Tibial nerve (tissue), 4 donors: ENCODE results near the gene CUL9. TPM values are rescaled to one million over a fixed set of nuclear protein-coding genes. Genes with fewer than 3 reads are reported as not detected.

ENCODE experiments used
- DNase-seq, 2 donors: peaks; one replicate each; pipeline ENCODE4 v3.0.0-alpha.2; 2019; ENCODE audit warnings: low spot score in 2 of 2
- H3K27ac ChIP-seq, 4 donors: fragments of 200-600 bp; sonication (generic) in 3 of 4; one replicate each; pipeline ENCODE4 v1.5.1; 2017 to 2019; ENCODE audit warnings: mild to moderate bottlenecking in 1 of 4
- H3K27me3 ChIP-seq, 2 donors: fragments of 200-600 bp; sonication (generic) in 1 of 2; one replicate each; pipeline versions ENCODE4 v1.5.1 to v1.6.0; 2017 to 2019
- H3K36me3 ChIP-seq, 3 donors: fragments of 200-600 bp; sonication (generic); one replicate each; pipeline ENCODE4 v1.5.1; 2018 to 2019
- H3K4me1 ChIP-seq, 4 donors: fragments of 200-600 bp; sonication (generic) in 3 of 4; one replicate each; pipeline ENCODE4 v1.5.1; 2017 to 2019
- H3K4me3 ChIP-seq, 4 donors: fragments of 200-600 bp; sonication (generic) in 3 of 4; one replicate each; pipeline ENCODE4 v1.5.1; 2017 to 2019; ENCODE audit warnings: mild to moderate bottlenecking in 1 of 4, moderate library complexity in 1 of 4
- H3K9me3 ChIP-seq, 4 donors: fragments of 200-600 bp; sonication (generic) in 3 of 4; one replicate each; pipeline ENCODE4 v1.5.1; 2017 to 2019
- CTCF ChIP-seq, 5 experiments: fragments of 200-600 bp in 3 of 5; fragments of 450-650 bp in 2 of 5; sonication (generic) in 3 of 5; IDR thresholded peaks; one replicate each; pipeline ENCODE4 v1.5.1; 2016 to 2019; ENCODE audit warnings: antibody characterized with exemption in 5 of 5, mild to moderate bottlenecking in 3 of 5, moderate library complexity in 2 of 5
- EP300 ChIP-seq, 2 donors: sonication (generic); formaldehyde crosslinking; IDR thresholded peaks; one replicate each; pipeline ENCODE4 v1.6.1; 2017; ENCODE audit warnings: antibody characterized with exemption in 2 of 2, mild to moderate bottlenecking in 1 of 2
- POLR2A ChIP-seq, 2 donors: fragments of 450-650 bp; IDR thresholded peaks; one replicate each; pipeline ENCODE4 v1.6.1; 2017; ENCODE audit warnings: antibody characterized with exemption in 2 of 2, mild to moderate bottlenecking in 2 of 2, moderate library complexity in 2 of 2
- WGBS, 2 donors: methylation state at CpG; one replicate each; pipeline ENCODE4 v1.1.5; 2018; 5-methylcytosine and 5-hydroxymethylcytosine counted together
- total RNA-seq, 4 donors: library from RNA; depleted of rRNA; stranded (reverse); fragments of >200 nt; gene quantifications; one replicate each; pipeline ENCODE4 v1.1.0, GENCODE V29; 2016

CUL9 gene
- total RNA-seq, 4 donors from 2014 or later: 47.9 to 76.2 (median 49.3) TPM

GRCh38 chr6:43187821-43188220, 5.8 kb downstream of the CUL9 start:
- H3K4me3 ChIP-seq: no peak overlapping the region
- TF ChIP-seq EP300 (IDR thresholded peaks at IDR 0.05): no peak
- TF ChIP-seq POLR2A (IDR thresholded peaks at IDR 0.05): no peak
- peaks cover 0 to 71% (median 15%) of the 10 kb centered on the region in 3 donors for H3K36me3 ChIP-seq
- H3K4me1 ChIP-seq: peaks cover 0 to 23% (median 9%) of the 10 kb centered on the region in 4 donors
- H3K9me3 ChIP-seq: no peaks in the 10 kb centered on the region
- no peak overlapping the region for H3K27ac ChIP-seq
- no peak for DNase-seq
- 94 to 96% methylated on average over 7 of the region's 7 CpGs for WGBS, 2 donors
- no peaks in the 10 kb centered on the region for H3K27me3 ChIP-seq

GRCh38 chr6:43188426-43188825, 6.4 kb downstream of the CUL9 start:
- no peak for TF ChIP-seq EP300 (IDR thresholded peaks at IDR 0.05)
- DNase-seq: no peak
- Histone ChIP-seq H3K27ac (no peak overlapping the region), H3K36me3 (peaks cover 0 to 77% (median 15%) of the 10 kb centered on the region in 3 donors), H3K9me3 (no peaks in the 10 kb centered on the region), H3K27me3 (no peaks in the 10 kb centered on the region), H3K4me1 (peaks cover 0 to 17% (median 3%) of the 10 kb centered on the region in 4 donors), H3K4me3 (no peak overlapping the region)
- 89 to 90% methylated on average over 10 of the region's 10 CpGs for WGBS, 2 donors

- DNase-seq: no peak
- WGBS, 2 donors: 88 to 92% methylated on average over 6 of the region's 6 CpGs
- TF ChIP-seq CTCF (IDR thresholded peaks at IDR 0.05) (no peak), POLR2A (IDR thresholded peaks at IDR 0.05) (no peak), EP300 (IDR thresholded peaks at IDR 0.05) (no peak)
- Histone ChIP-seq H3K4me3 (no peak overlapping the region), H3K27me3 (no peaks in the 10 kb centered on the region), H3K36me3 (peaks cover 0 to 83% (median 15%) of the 10 kb centered on the region in 3 donors), H3K4me1 (peaks cover 0 to 2% (median 0%) of the 10 kb centered on the region in 4 donors), H3K27ac (no peak overlapping the region), H3K9me3 (no peaks in the 10 kb centered on the region)
Observed at GRCh38 chr6:43189776-43190304, 7.8 kb downstream of the CUL9 start.

- Histone ChIP-seq H3K27me3 (no peaks in the 10 kb centered on the region), H3K36me3 (peaks cover 0 to 84% (median 15%) of the 10 kb centered on the region in 3 donors), H3K27ac (no peak overlapping the region), H3K4me3 (no peak overlapping the region), H3K4me1 (no peaks in the 10 kb centered on the region), H3K9me3 (no peaks in the 10 kb centered on the region)
- 94% methylated on average over 9 of the region's 9 CpGs for WGBS, 2 donors
- TF ChIP-seq EP300 (IDR thresholded peaks at IDR 0.05): no peak
- no peak for TF ChIP-seq POLR2A (IDR thresholded peaks at IDR 0.05)
- TF ChIP-seq CTCF (IDR thresholded peaks at IDR 0.05): no peak
- DNase-seq: no peak
Observed at GRCh38 chr6:43192911-43193310, 10.9 kb downstream of the CUL9 start.

GRCh38 chr6:43193929-43194328, 11.9 kb downstream of the CUL9 start:
- H3K4me3 ChIP-seq: no peak overlapping the region
- no peak for DNase-seq
- no peak for TF ChIP-seq CTCF (IDR thresholded peaks at IDR 0.05)
- 72 to 74% methylated on average over 5 of the region's 5 CpGs for WGBS, 2 donors
- H3K9me3 ChIP-seq: no peaks in the 10 kb centered on the region
- no peaks in the 10 kb centered on the region for H3K27me3 ChIP-seq
- peaks cover 0 to 84% (median 14%) of the 10 kb centered on the region in 3 donors for H3K36me3 ChIP-seq
- H3K27ac ChIP-seq: no peak overlapping the region
- no peaks in the 10 kb centered on the region for H3K4me1 ChIP-seq

- Histone ChIP-seq H3K27ac (no peak overlapping the region), H3K4me3 (no peak overlapping the region), H3K36me3 (peaks cover 0 to 98% (median 14%) of the 10 kb centered on the region in 3 donors), H3K27me3 (no peaks in the 10 kb centered on the region), H3K9me3 (no peaks in the 10 kb centered on the region), H3K4me1 (no peaks in the 10 kb centered on the region)
- no peak for DNase-seq
- WGBS, 2 donors: 80 to 87% methylated on average over 5 of the region's 5 CpGs
- no peak for TF ChIP-seq EP300 (IDR thresholded peaks at IDR 0.05)
- TF ChIP-seq CTCF (IDR thresholded peaks at IDR 0.05): no peak
- TF ChIP-seq POLR2A (IDR thresholded peaks at IDR 0.05): no peak
Observed at GRCh38 chr6:43196337-43196736, 14.3 kb downstream of the CUL9 start.
